Left colon (tissue), 2 donors: ENCODE results near the gene CRIP1. TPM values are rescaled to one million over a fixed set of nuclear protein-coding genes. Genes with fewer than 3 reads are reported as not detected.

Experiments used
- ATAC-seq: fragments of 200-7000 bp; cut with Tn5 transposase; one replicate; pipeline ENCODE4 v1.9.1; 2020; ENCODE audit warnings: mild to moderate bottlenecking, moderate library complexity
- DNase-seq, 2 donors: peaks; one replicate each; pipeline ENCODE4 v3.0.0-alpha.2; 2020
- intact Hi-C, 2 donors: fragments of 100-400 bp; cut with DNase I in 1 of 2; cut with micrococcal nuclease in 1 of 2; formaldehyde crosslinking; loops; one replicate each; pipeline versions ENCODE4 v1.11.2 to v1.14.0; 2022; cut with DNase I, micrococcal nuclease
- long read RNA-seq: library from polyadenylated mRNA; unstranded; transcript quantifications from one replicate; pipeline ENCODE4 v2.0.0, GENCODE V29; 2021
- total RNA-seq, 2 donors: library from RNA; stranded (reverse); fragmentation: NEBNext Ultra II Directional; extraction: Animal tissue kit (Norgen Biotek cat#: 25700); gene quantifications; one replicate each; pipeline ENCODE4 v1.2.1, GENCODE V29; 2021
- donor health status: DM: no; HTN: no; CAD: no.
- donor health status: DM: yes; HTN: yes; CAD: no.

CRIP1 gene
- total RNA-seq, result 100 to 1,000 TPM in 1 of 2 donors, 10 to 100 TPM in 1; 86.8 to 222 TPM
- long read RNA-seq, transcript CRIP1-201 (5 exons, 1,311 nt), result major isoform, 22 of 30 reads
- long read RNA-seq, partial matches to known transcripts, result 0 of 30 reads
- long read RNA-seq, other reads (novel, unspliced or antisense), result 0 of 30 reads

GRCh38 chr14:105486163-105486973 is at the start of gene CRIP1:
CRIP1 (plus strand) TSS chr14:105486886; CDS start chr14:105487260, 374 bp downstream.
- intact Hi-C loops, result no loop called here
- peak in 1 of 2 donors; percentile 50 for DNase-seq
- no peak for ATAC-seq

DNA sequence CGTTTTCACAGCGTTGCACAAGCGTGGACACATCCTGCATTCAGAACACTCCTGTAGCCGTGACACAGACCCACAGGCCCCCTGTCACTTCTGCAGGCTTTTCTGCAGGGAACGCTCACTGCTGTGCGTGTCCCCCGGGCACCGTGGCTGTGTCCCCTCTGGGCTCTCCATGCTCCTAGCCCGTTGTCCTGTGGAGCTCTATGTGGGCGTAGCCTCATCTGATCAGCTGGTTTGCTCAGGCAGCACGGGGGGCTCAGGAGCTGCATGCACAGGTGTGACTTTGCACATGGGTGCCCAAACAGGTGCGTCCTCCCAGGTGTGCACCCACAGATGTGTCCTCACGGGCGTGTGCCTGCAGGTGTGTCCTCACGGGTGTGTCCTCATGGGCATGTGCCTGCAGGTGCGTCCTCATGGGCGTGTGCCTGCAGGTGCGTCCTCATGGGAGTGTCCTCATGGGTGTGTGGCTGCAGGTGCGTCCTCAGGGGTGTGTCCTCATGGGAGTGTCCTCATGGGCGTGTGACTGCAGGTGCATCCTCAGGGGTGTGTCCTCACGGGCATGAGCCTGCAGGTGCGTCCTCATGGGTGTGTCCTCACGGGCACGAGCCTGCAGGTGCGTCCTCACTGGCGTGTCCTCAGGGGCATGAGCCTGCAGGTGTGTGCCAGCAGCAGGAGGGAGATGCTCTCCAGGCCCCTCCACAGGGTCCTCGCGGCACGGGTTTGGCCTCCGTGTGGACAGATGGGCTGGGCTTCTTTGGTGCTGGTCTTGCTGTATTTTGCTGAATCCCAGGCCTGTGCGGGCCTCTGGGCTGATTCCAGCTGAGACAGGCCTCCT is 49.6 kb upstream of the CRIP1 start:
- ATAC-seq (peak; percentile 96), DNase-seq (peak in 1 of 2 donors; percentile 41)
- intact Hi-C loops, result no loop called here

GRCh38 chr14:105437723-105438500 is 48.8 kb upstream of the CRIP1 start:
- ATAC-seq (no peak), DNase-seq (no peak)
- intact Hi-C loops, result no loop called here

DNA sequence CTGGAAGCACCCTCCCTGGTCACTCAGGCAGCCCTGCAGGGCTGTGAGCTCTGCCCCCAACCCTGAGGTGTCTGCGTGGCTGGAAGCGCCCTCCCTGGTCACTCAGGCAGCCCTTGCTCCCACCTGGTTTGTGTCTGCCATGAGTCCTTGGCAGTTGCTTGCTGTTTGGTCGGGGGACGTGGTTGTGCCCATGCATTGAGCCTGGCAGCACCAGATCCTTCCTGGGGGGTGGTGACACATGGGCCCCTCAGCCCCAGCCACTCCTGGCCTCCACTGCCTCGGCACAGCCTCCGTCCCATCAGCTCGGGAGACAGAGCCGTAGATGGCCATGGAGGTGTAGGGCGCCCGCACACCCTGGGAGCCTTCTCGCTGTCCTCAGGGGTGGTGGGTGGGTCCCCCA is 47.5 kb upstream of the CRIP1 start:
- no peak for ATAC-seq
- intact Hi-C loops, result no loop called here
- DNase-seq, result no peak

GRCh38 chr14:105439710-105440553 is 46.8 kb upstream of the CRIP1 start:
- intact Hi-C loops, result no loop called here
- DNase-seq (no peak), ATAC-seq (no peak)

DNA sequence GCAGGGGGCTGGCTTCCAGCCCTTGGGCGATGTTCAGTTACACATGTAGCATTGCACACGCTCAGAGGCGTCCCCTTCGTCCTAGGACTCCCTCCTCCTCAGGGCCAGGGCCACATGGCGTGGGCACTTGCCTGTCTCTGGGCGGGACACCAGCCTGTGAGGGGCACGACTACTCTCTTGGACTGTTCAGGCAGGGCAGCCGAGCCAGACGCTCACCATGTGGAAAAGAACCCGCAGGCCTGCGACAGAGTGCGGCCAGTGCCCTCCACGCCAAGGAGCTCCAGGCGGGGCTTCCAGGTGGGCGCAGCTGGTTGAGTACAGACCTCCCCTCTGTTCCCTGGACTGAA is 46.2 kb upstream of the CRIP1 start:
- ATAC-seq (no peak), DNase-seq (no peak)
- intact Hi-C loops, result no loop called here

DNA sequence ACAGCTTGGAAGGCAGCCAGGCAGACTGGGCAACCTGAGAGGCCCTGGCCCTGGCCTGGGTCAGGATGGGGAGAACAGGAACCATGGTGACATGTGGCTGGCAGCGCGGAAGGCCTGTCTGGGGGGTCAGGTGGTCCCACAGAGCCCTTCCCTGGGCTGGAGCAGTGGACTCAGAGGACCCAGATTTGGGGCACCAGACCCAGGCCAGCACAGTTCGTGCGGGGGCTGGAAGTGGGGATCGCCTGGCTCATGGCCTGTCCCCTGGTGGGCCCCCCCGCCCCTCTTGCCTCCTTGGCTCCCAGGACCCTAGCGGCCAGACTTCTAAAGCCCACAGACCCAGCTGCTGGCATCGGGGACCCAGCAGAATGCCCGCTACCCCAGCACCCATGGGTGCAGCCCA is 45.7 kb upstream of the CRIP1 start:
- DNase-seq (no peak), ATAC-seq (no peak)
- intact Hi-C loops, result no loop called here

DNA sequence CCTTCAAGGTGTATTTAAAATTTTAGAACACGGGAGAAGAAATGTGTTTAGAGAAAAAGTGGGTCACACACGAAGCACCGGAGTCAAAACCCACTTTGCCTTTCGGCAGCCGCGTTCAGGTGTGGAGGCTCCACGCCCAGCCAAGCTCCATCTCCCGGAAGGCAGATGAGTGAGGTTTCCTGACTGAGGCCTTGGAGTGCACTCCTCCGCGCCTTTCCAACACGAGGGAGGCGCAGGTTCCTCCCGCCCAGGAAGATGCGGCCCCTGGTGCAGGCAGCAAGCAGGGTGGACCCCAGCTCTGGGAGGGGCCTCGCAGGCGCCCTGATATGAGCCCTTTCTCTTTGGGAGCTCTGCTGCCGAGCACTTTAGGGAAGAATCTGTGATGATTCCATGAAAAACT is 44.6 kb upstream of the CRIP1 start:
- no peak for ATAC-seq
- intact Hi-C loops, result no loop called here
- DNase-seq, result no peak

DNA sequence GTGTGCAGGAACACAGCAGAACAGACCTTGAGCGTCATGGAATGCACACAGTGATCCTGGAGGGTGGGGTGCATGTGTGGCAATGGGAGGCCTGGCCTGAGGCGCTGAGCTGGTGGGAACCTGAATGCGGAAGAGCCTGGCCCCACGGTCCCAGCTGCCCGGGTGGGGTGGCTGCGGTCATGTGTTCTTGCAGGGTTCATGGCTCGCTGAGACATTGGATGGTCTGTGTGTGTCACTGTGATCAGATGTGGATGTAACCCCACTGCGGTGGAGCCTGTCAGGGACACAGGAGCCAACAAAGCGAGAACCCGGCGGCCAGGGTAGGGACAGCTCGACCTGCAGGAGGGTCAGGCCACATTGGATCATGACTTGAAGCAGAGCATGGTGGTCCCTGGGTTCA is 43.9 kb upstream of the CRIP1 start:
- ATAC-seq, result no peak
- intact Hi-C loops, result no loop called here
- DNase-seq, result no peak

GRCh38 chr14:105444859-105445258 is 41.8 kb upstream of the CRIP1 start:
- no peak for DNase-seq
- intact Hi-C loops, result no loop called here
- no peak for ATAC-seq

DNA sequence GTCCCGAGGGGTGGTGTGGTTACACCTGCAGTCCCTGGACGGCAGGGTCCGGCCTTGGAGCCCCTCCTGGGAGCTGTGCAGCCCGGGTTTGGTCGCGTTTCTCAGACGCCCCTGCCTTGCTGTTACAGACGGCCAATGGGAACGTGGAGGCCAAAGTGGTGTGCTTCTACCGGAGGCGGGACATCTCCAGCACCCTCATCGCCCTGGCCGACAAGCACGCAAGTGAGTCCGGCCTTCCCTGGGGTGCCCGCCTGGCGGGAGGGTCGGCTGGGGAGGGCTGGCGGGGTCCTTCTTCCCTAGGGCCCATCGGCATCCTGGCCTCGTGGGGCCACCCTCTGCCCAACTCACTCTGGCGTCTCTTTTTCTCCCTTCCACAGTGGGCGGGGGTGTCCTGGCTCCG is 41.4 kb upstream of the CRIP1 start:
- intact Hi-C loops, result no loop called here
- DNase-seq (no peak), ATAC-seq (no peak)

DNA sequence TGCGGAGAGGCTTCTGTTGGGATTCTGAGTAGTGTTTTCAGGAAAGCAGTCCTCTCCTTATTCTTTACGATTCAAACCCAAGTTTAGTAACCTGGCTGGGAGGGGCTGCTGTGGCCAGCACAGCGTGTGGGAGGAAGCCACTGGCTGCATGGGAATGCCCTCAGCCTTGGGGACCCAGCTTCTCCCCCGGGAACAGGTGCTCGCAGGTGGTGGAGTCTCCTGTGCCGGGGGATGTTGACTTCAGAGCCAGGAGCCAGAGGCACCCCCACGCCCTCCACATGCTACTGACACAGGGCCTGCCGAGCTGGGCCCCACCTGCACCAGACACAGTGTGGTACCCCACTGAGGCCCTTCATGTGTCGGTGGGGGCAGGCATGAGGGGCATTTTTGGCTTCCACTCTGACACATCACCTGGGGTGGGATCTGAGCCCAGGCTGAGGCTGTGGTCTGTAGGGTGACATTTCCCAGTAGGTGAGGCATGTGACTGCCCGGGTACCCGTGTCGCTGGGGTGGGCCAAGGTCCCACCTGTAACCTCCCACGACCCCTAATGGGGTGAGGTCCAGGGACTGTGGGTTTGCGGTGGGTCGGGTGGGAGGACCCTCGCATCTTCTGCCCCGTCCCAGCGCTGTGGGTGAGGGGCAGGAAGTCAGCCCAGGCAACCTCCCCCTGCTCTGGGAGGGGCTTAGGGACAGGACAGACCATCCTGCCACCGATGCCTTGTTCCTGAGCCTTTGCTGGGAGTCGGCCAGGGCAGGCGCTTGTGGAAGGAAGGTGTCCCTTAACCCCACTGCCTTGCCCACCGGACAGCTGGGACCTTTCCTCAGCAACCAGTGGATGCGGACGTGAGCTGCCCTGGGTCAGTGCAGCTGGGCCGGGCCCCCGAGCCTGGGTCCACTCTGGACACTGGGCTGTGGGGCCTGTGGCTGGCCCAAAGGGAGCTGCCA is 40.5 kb upstream of the CRIP1 start:
- DNase-seq, result no peak
- intact Hi-C loops, result no loop called here
- no peak for ATAC-seq

DNA sequence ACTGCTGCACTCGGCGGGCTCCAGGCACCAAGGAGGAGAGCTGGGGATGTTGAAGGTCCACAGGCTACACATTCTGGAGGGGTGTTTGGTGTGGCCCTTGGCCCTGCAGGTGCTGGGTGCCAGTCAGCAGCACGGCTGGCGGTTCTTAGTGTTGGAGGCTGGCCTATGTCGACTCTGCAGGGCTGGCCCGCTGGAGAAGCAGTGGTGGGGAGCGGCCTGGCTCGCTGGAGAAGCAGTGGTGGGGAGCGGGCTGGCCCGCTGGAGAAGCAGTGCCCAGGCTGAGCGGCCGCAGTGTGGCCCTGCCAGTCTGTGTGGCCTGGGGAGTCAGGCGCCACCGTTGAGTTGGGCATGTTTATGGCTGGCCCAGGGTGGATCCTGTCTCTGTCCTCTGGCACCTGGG is 39.7 kb upstream of the CRIP1 start:
- DNase-seq (no peak), ATAC-seq (no peak)
- intact Hi-C loops, result no loop called here

DNA sequence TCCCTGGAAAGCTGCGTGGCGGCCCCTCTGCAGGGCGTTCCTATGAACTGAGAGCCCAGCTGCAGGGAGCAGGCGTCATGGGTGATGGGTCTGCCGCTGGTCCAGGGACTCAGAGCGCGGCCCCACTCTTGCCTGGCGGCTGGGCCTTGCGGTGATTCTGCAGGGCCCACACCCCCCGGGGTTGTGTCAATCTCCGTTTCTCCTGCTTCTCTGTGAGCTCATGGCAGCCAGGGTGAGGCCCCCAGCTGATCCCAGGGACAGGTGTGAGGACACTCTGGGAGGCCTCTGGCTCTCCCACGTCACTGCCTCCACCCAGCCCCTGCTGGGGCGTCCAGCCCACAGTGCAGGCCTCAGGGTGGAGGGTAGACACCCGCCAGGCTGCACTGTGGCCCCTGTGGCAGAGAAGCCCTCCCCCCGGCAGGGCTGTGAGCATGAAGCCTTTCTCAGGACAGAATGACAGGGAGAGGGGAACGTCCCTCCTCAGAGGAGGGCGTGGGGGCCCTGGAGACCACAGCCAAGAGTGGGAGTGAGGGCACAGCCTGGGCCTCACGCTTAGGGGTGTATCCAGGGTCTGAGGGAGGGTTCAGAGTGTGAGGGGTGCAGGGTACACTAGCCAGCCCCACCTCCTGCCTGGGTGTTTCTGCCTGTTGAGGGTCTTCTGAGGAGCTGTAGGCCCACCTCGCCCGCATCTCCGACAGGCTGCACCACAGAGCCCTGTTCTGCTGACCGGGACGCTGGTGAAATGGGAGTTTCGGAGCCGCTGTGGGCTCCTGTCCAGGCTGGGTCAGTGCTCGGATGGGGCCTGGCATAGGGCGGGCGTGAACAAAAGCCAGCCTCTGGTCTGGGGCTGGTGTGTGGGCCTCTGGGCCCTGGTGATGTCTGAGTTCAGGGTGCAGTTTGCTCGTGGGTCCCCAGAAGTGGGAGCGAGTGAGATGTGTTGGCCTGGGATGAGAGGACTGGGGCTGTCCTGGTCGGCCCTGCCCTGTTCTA is 38.7 kb upstream of the CRIP1 start:
- ATAC-seq (peak; percentile 4), DNase-seq (no peak)
- intact Hi-C loops, result no loop called here

DNA sequence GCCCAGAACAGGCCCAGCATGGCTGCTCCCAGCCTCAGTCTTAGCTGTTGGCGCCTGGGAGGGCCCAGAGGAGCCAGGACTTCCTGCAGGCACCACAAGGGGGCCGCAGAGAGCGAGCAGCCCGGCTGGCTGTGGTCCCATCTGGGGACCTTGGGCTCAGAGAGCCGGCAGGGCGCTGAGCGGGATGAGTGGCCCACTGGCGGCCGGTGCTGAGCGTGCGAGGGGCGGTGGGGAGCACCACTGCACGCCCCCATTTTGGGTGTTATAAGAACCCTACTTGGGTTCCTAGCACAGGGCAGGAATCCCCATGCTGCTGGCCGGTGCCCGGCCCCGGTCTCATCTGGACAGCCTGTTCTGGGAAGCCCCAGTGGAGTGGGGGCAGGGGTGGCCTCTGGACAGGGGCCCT is 38.0 kb upstream of the CRIP1 start:
- DNase-seq (peak in 1 of 2 donors; percentile 67), ATAC-seq (peak; percentile 84)
- intact Hi-C loops, result no loop called here
